Progenitor cell of endocrine pancreas (in vitro differentiated cells): Measurements from ENCODE around the gene CEP170B. TPM values are rescaled to one million over a fixed set of nuclear protein-coding genes. Genes with fewer than 3 reads are reported as not detected.

Experiments
- DNase-seq: peaks from one replicate; pipeline ENCODE4 v3.0.0; 2021; ENCODE audit warnings: low spot score; ENCODE audit not compliant: unreplicated experiment
- H3K27ac Mint-ChIP-seq: 2 replicates; pipeline ENCODE4 v1.8.0; 2021; ENCODE audit warnings: mild to moderate bottlenecking, moderate library complexity, mixed read lengths
- H3K27me3 Mint-ChIP-seq: 2 replicates; pipeline ENCODE4 v1.8.0; 2021; ENCODE audit warnings: mixed read lengths
- H3K36me3 Mint-ChIP-seq: 2 replicates; pipeline ENCODE4 v1.8.0; 2022; ENCODE audit warnings: mixed read lengths; ENCODE audit not compliant: insufficient read depth
- H3K4me1 Mint-ChIP-seq: 2 replicates; pipeline ENCODE4 v1.8.0; 2021; ENCODE audit warnings: low read depth, mixed read lengths
- H3K4me3 Mint-ChIP-seq: 2 replicates; pipeline ENCODE4 v1.8.0; 2021; ENCODE audit warnings: low read depth, mild to moderate bottlenecking, moderate library complexity, mixed read lengths
- H3K9me3 Mint-ChIP-seq: 2 replicates; pipeline ENCODE4 v1.8.0; 2021; ENCODE audit warnings: low read depth, mixed read lengths
- total RNA-seq: library from RNA; stranded (reverse); gene quantifications from 2 replicates; pipeline ENCODE4 v1.2.1, GENCODE V29; 2021
- TF ChIP-seq, protein P1 (sequence below): fragments of 200-600 bp; sonication (generic); IDR thresholded peaks from one replicate; pipeline ENCODE4 v1.5.0; 2021; ENCODE audit warnings: antibody characterized with exemption, mild to moderate bottlenecking; ENCODE audit not compliant: unreplicated experiment

Gene CEP170B
- total RNA-seq, 1 donor from 2014 or later = 48.9 TPM

DNA sequence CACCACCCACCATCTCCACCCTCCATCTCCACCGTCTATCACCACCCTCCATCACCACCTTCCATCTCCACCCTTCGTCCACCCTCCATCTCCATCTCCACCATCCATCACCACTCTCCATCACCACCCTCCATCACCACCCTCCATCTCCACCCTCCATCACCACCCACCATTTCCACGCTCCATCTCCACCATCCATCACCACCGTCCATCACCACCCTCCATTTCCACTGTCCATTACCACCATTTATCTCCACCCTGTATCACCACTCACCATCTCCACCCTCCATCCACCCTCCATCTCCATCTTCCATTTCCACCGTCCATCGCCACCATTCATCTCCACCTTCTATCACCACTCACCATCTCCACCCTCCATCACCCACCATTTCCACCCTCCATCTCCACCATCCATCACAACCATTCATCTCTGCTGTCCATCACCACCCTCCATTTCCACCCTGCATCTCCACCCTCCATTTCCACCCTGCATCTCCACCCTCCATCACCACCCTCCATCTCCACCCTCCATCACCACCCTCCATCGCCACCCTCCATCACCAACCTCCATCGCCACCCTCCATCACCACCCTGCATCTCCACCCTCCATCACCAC is 6.1 kb upstream of the CEP170B start:
- H3K4me1 Mint-ChIP-seq = peaks cover 4% of the 10 kb centered on the region
- TF ChIP-seq, protein P1, sequence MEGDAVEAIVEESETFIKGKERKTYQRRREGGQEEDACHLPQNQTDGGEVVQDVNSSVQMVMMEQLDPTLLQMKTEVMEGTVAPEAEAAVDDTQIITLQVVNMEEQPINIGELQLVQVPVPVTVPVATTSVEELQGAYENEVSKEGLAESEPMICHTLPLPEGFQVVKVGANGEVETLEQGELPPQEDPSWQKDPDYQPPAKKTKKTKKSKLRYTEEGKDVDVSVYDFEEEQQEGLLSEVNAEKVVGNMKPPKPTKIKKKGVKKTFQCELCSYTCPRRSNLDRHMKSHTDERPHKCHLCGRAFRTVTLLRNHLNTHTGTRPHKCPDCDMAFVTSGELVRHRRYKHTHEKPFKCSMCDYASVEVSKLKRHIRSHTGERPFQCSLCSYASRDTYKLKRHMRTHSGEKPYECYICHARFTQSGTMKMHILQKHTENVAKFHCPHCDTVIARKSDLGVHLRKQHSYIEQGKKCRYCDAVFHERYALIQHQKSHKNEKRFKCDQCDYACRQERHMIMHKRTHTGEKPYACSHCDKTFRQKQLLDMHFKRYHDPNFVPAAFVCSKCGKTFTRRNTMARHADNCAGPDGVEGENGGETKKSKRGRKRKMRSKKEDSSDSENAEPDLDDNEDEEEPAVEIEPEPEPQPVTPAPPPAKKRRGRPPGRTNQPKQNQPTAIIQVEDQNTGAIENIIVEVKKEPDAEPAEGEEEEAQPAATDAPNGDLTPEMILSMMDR = no peak
- no peak overlapping the region for H3K27ac Mint-ChIP-seq
- DNase-seq = no peak
- H3K36me3 Mint-ChIP-seq = peaks cover 1% of the 10 kb centered on the region
- H3K27me3 Mint-ChIP-seq = peaks cover under 1% of the 10 kb centered on the region
- H3K4me3 Mint-ChIP-seq = no peak overlapping the region
- no peaks in the 10 kb centered on the region for H3K9me3 Mint-ChIP-seq

DNA sequence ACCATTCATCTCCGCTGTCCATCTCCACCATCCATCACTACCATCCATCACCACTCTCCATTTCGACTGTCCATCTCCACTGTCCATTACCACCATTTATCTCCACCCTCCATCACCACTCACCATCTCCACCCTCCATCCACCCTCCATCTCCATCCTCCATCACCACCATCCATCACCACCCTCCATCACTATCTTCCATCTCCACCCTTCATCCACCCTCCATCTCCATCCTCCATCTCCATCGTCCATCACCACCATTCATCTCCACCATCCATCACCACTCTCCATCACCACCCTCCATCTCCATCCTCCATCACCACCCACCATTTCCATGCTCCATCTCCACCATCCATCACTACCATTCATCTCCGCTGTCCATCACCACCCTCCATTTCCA is 5.2 kb upstream of the CEP170B start:
- Mint-ChIP-seq H3K9me3 (no peaks in the 10 kb centered on the region), H3K4me3 (no peak overlapping the region), H3K36me3 (peaks cover 1% of the 10 kb centered on the region), H3K27me3 (no peaks in the 10 kb centered on the region), H3K27ac (no peak overlapping the region), H3K4me1 (peaks cover 5% of the 10 kb centered on the region)
- TF ChIP-seq, protein P1 = no peak
- DNase-seq = no peak

DNA sequence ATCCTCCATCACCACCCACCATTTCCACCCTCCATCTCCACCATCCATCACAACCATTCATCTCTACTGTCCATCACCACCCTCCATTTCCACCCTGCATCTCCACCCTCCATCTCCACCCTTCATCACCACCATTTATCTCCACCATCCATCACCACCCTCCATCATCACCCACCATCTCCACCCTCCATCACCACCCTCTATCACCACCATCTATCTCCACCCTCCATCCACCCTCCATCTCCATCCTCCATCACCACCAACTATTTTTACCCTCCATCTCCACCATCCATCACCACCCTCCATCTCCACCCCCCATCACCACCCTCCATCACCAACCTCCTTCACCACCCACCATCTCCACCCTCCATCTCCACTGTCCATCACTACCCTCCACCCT is 4.7 kb upstream of the CEP170B start:
- H3K9me3 Mint-ChIP-seq = no peaks in the 10 kb centered on the region
- TF ChIP-seq, protein P1 = no peak
- H3K27ac Mint-ChIP-seq = no peak overlapping the region
- H3K4me3 Mint-ChIP-seq = no peak overlapping the region
- no peaks in the 10 kb centered on the region for H3K27me3 Mint-ChIP-seq
- no peak for DNase-seq
- peaks cover 1% of the 10 kb centered on the region for H3K36me3 Mint-ChIP-seq
- H3K4me1 Mint-ChIP-seq = peaks cover 5% of the 10 kb centered on the region

DNA sequence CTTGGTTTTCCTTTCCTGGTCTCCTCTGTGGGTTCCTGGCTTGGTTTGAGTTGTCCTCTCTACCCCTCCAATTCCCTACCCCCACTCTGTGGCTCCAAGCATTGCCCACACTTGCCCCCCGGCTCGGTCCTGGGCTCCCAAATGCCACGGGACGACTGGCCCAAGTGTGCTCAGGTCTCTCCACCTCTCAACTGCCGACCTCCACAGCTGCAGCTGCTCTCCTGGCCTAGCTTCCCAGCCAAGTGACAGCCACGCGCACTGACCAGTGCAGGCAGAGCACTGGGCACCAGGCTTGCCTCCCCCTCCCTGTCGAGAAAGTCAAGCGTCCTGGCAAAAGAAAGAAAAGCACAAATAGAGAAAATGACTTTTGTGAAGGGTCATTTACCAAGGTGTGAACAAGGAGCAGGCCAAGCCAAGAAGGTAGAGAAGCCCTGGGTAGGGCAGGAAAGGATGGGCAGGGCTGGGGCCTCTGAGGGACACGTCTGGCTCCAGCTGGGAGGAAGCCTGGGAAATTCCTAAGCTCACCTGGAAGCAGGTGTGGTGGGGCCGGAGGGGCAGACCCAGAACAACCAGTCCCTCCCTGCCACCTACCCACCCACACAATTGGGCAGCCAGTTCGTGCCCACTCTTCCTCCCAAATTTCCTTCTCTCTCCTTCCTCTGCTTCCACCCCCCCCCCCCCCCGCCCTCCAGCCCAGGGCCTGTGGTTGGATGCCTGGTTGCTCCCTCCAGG is 1.8 kb upstream of the CEP170B start:
- Mint-ChIP-seq H3K4me1 (peaks cover 10% of the 10 kb centered on the region), H3K9me3 (no peaks in the 10 kb centered on the region), H3K4me3 (peak overlapping the region; percentile 87), H3K36me3 (peaks cover 1% of the 10 kb centered on the region), H3K27ac (peak overlapping the region; percentile 95), H3K27me3 (no peaks in the 10 kb centered on the region)
- TF ChIP-seq, protein P1 = no peak
- no peak for DNase-seq

DNA sequence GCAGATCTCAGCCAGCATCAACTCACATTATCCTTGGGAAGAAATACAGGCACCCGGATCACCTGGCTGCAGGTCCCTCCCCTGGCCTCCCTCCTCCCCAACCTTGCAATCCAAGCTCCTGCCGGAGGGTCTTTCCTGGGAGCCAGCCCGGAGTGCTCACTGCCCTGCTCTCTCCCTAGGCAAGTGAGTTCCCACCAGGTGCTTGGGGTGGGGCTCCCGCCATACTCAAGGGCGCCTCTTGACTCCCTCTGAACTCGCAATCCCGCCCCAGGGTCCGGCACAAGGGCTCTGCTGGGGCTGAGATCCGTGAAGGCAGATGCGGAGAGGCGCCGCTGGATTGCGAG is 1.2 kb upstream of the CEP170B start:
- no peak for DNase-seq

More for the DNA sequence above, 1.2 kb upstream of the CEP170B start:
- Mint-ChIP-seq H3K27ac (peak overlapping the region; percentile 95), H3K9me3 (no peaks in the 10 kb centered on the region), H3K27me3 (no peaks in the 10 kb centered on the region), H3K36me3 (peaks cover 1% of the 10 kb centered on the region), H3K4me3 (peak overlapping the region; percentile 87), H3K4me1 (peaks cover 10% of the 10 kb centered on the region)
- TF ChIP-seq, protein P1 = no peak
